ENCODE measurements around the gene NPAS2. TPM values are rescaled to one million over a fixed set of nuclear protein-coding genes. Genes with fewer than 3 reads are reported as not detected.
A peak's percentile ranks its signal among the peaks of the same experiment; 100 is the strongest.

Gene NPAS2
- total RNA-seq, 1 donor from 2014 or later, result 11.4 TPM

DNA sequence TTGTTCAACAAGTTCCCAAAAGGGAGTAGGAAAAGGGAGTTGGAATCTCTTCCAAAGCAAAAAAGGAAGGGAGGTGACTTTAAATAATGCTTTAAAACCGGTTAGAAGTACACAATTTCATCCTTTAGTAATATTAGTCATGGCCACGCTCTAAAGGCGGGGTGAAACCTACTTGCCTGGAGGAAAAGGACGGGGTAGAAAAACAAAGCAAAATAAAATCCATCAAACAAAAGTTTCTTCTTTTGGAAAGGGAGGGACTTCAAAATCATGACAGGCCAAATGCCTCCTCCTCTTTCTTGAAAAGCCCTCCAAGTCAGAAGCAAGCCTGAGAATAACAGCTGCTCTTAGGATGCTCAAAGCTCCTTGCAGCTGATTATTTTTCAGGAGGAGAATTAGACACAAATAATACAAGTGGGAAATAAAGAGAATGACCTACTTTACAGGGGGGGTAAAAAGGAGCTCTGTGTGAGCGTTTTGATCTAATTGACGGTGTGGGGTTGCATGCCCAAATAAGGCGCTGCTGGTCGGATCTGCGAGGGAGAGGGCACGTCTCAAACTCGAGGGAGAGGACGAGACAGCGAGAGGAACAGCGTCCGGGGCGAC, 1.8 kb upstream of the NPAS2 start:
- DNase-seq, result no peak
- intact Hi-C loops (cut with DNase I), result no loop called here

DNA sequence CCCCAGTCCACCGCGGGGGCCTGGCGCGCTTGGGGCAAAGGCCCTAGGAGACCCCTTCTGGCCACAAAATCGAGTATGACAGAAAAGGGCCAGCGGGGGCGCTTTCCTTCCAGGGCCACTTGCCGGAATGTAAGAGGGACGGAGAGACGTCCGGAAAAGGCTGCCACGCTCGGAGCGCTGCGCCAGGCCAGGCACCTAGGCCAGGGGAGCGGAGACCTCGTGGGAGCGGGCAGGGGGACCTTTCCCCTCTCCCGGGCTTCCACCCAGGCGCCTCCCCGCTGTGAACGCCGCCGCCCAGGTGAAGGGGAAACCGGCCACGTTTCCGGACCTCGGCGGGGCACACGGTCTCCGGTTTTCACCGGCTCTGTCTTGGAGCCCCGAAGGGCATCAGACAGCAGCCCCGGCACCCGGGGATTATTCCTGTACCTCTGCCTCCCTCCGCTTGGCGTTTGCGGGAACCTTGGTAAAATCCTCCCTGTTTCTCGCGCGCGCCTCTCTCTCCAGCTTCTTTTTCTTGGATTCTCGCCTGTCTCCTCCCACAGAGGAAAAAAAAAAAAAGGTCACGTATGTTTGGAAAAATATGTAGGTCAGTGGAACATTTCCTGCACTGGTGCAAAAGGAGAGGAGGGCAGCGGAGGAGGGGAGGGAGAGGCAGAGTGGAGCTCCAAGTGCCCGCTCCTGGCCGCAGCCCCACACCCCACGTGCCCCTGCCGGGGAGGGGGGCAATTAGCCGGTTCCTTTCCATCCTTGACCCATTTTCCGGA, 1.2 kb upstream of the NPAS2 start:
- DNase-seq (peak; percentile 80), ATAC-seq (peak; percentile 80)
- H3K27me3 ChIP-seq, result peaks cover 10% of the 10 kb centered on the region
- H3K9me3 ChIP-seq, result no peaks in the 10 kb centered on the region
- peak overlapping the region; percentile 57 for H3K4me3 ChIP-seq
- intact Hi-C loops (cut with DNase I), result no loop called here
- no peaks in the 10 kb centered on the region for H3K36me3 ChIP-seq
- TF ChIP-seq, protein P1, sequence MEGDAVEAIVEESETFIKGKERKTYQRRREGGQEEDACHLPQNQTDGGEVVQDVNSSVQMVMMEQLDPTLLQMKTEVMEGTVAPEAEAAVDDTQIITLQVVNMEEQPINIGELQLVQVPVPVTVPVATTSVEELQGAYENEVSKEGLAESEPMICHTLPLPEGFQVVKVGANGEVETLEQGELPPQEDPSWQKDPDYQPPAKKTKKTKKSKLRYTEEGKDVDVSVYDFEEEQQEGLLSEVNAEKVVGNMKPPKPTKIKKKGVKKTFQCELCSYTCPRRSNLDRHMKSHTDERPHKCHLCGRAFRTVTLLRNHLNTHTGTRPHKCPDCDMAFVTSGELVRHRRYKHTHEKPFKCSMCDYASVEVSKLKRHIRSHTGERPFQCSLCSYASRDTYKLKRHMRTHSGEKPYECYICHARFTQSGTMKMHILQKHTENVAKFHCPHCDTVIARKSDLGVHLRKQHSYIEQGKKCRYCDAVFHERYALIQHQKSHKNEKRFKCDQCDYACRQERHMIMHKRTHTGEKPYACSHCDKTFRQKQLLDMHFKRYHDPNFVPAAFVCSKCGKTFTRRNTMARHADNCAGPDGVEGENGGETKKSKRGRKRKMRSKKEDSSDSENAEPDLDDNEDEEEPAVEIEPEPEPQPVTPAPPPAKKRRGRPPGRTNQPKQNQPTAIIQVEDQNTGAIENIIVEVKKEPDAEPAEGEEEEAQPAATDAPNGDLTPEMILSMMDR (IDR thresholded peaks at IDR 0.05), result peak; percentile 20
- H3K4me1 ChIP-seq, result peaks cover 9% of the 10 kb centered on the region
- peak overlapping the region; percentile 34 for H3K27ac ChIP-seq

More for the DNA sequence above, 1.8 kb upstream of the NPAS2 start:
- peak; percentile 1 for ATAC-seq
- no peaks in the 10 kb centered on the region for H3K9me3 ChIP-seq
- peak overlapping the region; percentile 57 for H3K4me3 ChIP-seq
- peak overlapping the region; percentile 34 for H3K27ac ChIP-seq
- H3K27me3 ChIP-seq, result peaks cover 10% of the 10 kb centered on the region
- H3K4me1 ChIP-seq, result peaks cover 9% of the 10 kb centered on the region
- TF ChIP-seq, protein P1 (IDR thresholded peaks at IDR 0.05), result no peak
- H3K36me3 ChIP-seq, result no peaks in the 10 kb centered on the region

DNA sequence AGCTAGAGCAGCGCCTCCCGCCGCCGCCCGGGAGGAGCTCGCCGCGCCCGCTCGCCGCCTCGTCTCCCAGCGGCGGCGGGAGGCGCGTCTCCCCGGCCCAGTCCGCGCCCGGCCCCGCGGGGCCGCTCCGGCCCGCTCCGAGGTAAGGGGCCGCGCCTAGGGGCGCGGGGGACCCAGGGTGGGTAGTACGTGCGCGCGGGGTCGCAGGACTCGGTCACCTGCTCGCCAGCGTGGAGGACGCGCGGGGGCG, 259 bp downstream of the NPAS2 start:
- no peak for DNase-seq
- Histone ChIP-seq H3K27ac (no peak overlapping the region), H3K36me3 (no peaks in the 10 kb centered on the region), H3K9me3 (no peaks in the 10 kb centered on the region), H3K4me3 (peak overlapping the region; percentile 64), H3K27me3 (peaks cover 10% of the 10 kb centered on the region), H3K4me1 (peaks cover 9% of the 10 kb centered on the region)
- intact Hi-C loops (cut with DNase I), result no loop called here
- TF ChIP-seq, protein P1 (IDR thresholded peaks at IDR 0.05), result no peak
- no peak for ATAC-seq

DNA sequence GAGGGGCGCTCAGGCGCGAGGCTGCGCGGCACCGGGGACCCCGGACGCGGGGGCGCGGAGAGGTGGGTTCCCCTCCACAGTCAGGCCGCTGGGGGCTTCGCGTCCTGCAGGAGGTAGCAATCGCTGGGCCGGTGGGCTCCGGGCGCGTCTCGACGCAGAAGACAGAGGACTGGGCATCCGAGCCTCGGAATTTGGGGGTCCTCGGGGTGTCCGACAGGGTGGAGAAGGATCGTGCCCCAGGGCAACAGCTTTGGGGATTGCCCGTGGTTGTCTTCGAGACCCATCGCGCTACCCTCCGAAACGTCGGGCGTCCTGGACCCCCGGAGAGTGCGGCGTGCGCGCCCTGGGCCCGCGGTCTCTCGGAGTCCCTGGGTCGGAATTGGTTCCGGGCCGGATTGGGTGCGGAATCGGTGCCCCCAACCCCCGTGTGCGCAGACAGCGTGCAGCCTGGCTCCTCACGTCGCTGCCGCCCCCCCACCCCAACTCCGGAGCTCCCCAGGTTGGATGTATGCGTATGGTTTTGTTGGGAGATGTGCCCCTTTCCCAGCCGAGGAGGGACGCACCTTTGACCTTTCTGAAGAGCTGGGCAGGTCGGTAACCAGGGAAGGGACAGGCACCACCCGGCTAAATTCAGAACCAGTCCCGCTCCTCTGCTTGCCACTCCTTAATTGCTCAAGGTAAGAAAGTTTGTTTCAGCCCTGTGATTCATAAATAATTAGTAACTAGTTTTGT, 750 bp downstream of the NPAS2 start:
- DNase-seq (peak; percentile 65), ATAC-seq (peak; percentile 38)
- peak overlapping the region; percentile 64 for H3K4me3 ChIP-seq
- no peak overlapping the region for H3K27ac ChIP-seq
- H3K9me3 ChIP-seq, result no peaks in the 10 kb centered on the region
- H3K36me3 ChIP-seq, result no peaks in the 10 kb centered on the region
- peaks cover 10% of the 10 kb centered on the region for H3K27me3 ChIP-seq
- TF ChIP-seq, protein P1 (IDR thresholded peaks at IDR 0.05), result no peak
- intact Hi-C loops (cut with DNase I), result no loop called here
- peaks cover 9% of the 10 kb centered on the region for H3K4me1 ChIP-seq

DNA sequence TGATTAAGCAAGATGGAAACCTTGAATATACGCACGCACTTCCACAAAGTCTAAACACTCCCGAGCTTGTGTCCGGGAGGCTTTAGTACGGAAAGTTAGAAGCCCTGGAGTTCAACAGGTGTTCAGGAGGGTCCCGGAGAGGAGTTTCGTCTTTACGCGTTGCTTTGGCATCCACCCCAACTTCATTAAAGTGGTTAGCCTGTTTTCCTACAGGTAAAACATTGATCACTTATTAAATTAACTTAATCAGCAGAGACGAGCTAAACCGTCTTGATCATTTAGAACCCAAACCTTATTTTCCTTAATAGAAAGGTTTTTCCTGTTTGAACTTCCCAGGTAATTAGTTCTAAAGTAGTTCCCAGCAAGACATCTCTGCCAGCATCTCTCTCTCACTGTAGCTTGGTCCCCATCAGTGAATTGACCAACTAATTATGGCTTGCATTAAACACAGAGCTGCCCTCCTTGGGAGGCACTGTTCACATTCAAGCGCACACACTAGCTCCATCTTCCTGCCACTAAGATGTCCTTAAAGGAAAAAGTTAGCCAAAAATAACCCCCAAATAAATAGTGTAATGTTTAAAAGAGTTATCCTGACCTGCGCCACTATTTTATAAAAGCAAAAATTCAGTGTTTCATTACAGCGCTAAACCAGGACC, 1.4 kb downstream of the NPAS2 start:
- DNase-seq, result no peak
- H3K4me1 ChIP-seq, result peaks cover 9% of the 10 kb centered on the region
- TF ChIP-seq, protein P1 (IDR thresholded peaks at IDR 0.05), result no peak
- H3K4me3 ChIP-seq, result peak overlapping the region; percentile 64
- H3K9me3 ChIP-seq, result no peaks in the 10 kb centered on the region
- no peaks in the 10 kb centered on the region for H3K36me3 ChIP-seq
- peaks cover 10% of the 10 kb centered on the region for H3K27me3 ChIP-seq
- ATAC-seq, result no peak
- intact Hi-C loops (cut with DNase I), result no loop called here
- H3K27ac ChIP-seq, result no peak overlapping the region

All from upper lobe of right lung (tissue), 1 donor.